Osteocyte (in vitro differentiated cells): Measurements from ENCODE around the gene BLM. TPM values are rescaled to one million over a fixed set of nuclear protein-coding genes. Genes with fewer than 3 reads are reported as not detected.

ENCODE experiments used
- DNase-seq: peaks from one replicate; pipeline ENCODE4 v3.0.0; 2021; ENCODE audit warnings: mixed read lengths; ENCODE audit not compliant: unreplicated experiment; ENCODE audit errors: extremely low spot score
- H3K27ac Mint-ChIP-seq: one replicate; pipeline ENCODE4 v1.8.0; 2021; ENCODE audit warnings: mild to moderate bottlenecking, mixed read lengths; ENCODE audit not compliant: unreplicated experiment
- H3K27me3 Mint-ChIP-seq: one replicate; pipeline ENCODE4 v1.8.0; 2021; ENCODE audit warnings: mixed read lengths; ENCODE audit not compliant: unreplicated experiment
- H3K36me3 Mint-ChIP-seq: one replicate; pipeline ENCODE4 v1.8.0; 2021; ENCODE audit warnings: mixed read lengths; ENCODE audit not compliant: unreplicated experiment
- H3K4me1 Mint-ChIP-seq: one replicate; pipeline ENCODE4 v1.8.0; 2021; ENCODE audit warnings: mixed read lengths; ENCODE audit not compliant: unreplicated experiment
- H3K4me3 Mint-ChIP-seq: one replicate; pipeline ENCODE4 v1.8.0; 2021; ENCODE audit warnings: mild to moderate bottlenecking, moderate library complexity, mixed read lengths; ENCODE audit not compliant: unreplicated experiment
- H3K9me3 Mint-ChIP-seq: one replicate; pipeline ENCODE4 v1.8.0; 2021; ENCODE audit warnings: mixed read lengths; ENCODE audit not compliant: unreplicated experiment
- CTCF ChIP-seq: fragments of 200-600 bp; sonication (generic); IDR thresholded peaks from 2 replicates; pipeline ENCODE4 v1.5.0; 2021; ENCODE audit warnings: antibody characterized with exemption, mild to moderate bottlenecking, moderate library complexity
- total RNA-seq: library from RNA; stranded (reverse); gene quantifications from 2 replicates; pipeline ENCODE4 v1.2.1, GENCODE V29; 2021

The BLM gene
- total RNA-seq, 1 donor from 2014 or later = 2.7 TPM

- Mint-ChIP-seq H3K9me3 (no peaks in the 10 kb centered on the region), H3K4me3 (no peak overlapping the region), H3K36me3 (no peaks in the 10 kb centered on the region), H3K4me1 (peaks cover 2% of the 10 kb centered on the region), H3K27ac (no peak overlapping the region), H3K27me3 (no peaks in the 10 kb centered on the region)
- TF ChIP-seq CTCF = no peak
- DNase-seq = no peak
These were observed 112.8 kb downstream of the BLM start for GRCh38 chr15:90829942-90830440.

GRCh38 chr15:90834626-90835025 lies 117.5 kb downstream of the BLM start:
- no peak overlapping the region for H3K27ac Mint-ChIP-seq
- H3K4me1 Mint-ChIP-seq = peaks cover 9% of the 10 kb centered on the region
- TF ChIP-seq CTCF = no peak
- no peaks in the 10 kb centered on the region for H3K27me3 Mint-ChIP-seq
- H3K36me3 Mint-ChIP-seq = no peaks in the 10 kb centered on the region
- H3K9me3 Mint-ChIP-seq = no peaks in the 10 kb centered on the region
- DNase-seq = no peak
- H3K4me3 Mint-ChIP-seq = no peak overlapping the region

DNA sequence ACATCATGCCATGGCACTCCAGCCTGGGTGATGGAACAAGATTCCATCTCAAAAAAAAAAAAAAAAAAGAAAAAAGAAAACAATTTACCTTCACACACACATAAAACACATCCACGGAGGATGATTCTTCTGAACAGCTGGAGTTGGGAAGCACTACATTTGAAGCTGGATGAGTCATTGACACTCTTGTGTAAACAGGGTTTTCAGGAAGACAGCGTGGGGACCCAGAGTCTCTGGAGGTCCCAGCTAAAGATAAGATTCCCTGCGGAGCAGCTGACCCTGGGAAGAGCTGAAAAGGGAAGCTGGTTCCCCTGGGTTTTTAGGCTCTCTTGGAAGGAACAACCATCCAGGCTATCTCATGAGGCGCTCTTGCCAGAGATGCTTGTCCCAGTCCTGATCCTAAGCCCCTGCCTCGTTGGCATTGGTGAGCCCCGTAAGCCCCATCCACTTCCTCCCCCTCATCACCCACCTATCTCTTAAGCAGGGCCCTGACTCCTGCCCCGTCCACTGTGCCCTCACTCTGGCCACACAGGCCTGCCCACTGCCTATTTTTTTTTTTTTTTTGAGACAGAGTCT lies 119.2 kb downstream of the BLM start:
- Mint-ChIP-seq H3K27ac (no peak overlapping the region), H3K4me1 (peaks cover 7% of the 10 kb centered on the region), H3K4me3 (no peak overlapping the region), H3K27me3 (no peaks in the 10 kb centered on the region), H3K36me3 (no peaks in the 10 kb centered on the region), H3K9me3 (no peaks in the 10 kb centered on the region)
- no peak for TF ChIP-seq CTCF
- no peak for DNase-seq

DNA sequence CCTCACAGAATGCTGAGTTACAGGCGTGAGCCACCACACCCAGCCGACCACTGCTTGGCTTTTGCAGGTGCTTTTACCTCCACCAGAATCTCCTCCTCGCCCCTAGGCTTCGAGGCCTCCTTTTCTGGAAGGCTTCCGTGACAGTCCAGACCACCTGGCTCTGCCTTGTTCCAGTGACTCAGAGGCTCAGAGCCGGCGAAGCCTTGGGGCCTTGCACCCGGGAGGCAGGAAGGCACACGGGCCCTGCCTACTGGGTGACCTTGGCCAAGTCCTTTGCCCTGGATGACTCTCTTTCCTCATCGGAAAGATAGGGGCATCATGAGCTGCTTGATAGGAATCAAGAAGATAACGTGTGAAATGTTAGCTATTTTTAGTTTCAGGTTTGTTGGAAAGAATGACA lies 119.9 kb downstream of the BLM start:
- Mint-ChIP-seq H3K36me3 (no peaks in the 10 kb centered on the region), H3K4me1 (peaks cover 7% of the 10 kb centered on the region), H3K9me3 (no peaks in the 10 kb centered on the region), H3K27ac (no peak overlapping the region), H3K27me3 (no peaks in the 10 kb centered on the region), H3K4me3 (no peak overlapping the region)
- no peak for DNase-seq
- TF ChIP-seq CTCF = no peak

DNA sequence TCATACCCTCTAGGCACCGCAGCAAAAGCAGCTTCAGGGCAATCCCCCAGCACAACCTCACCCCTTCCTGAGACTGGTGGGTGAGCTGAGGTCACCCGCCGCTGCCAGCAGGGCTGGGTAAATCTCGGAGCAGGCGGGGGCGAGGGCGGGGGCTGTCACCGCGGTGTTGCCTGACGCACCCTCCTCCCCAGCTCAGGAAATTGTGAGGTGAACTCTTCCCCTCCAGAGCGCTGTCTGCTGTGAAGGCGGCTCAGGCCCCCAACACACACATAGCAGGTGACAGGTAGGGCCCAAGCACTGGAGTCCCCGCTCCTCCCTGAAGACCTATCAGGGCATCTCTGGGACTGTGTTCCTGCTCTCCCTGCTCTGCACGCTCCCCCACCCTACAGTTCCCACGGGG lies 121.0 kb downstream of the BLM start:
- peaks cover 7% of the 10 kb centered on the region for H3K4me1 Mint-ChIP-seq
- no peaks in the 10 kb centered on the region for H3K27me3 Mint-ChIP-seq
- H3K9me3 Mint-ChIP-seq = no peaks in the 10 kb centered on the region
- no peak for TF ChIP-seq CTCF
- no peak overlapping the region for H3K4me3 Mint-ChIP-seq
- no peaks in the 10 kb centered on the region for H3K36me3 Mint-ChIP-seq
- no peak overlapping the region for H3K27ac Mint-ChIP-seq
- no peak for DNase-seq
